Osteocyte (in vitro differentiated cells): ENCODE measurements around the gene CCDC24. TPM values are rescaled to one million over a fixed set of nuclear protein-coding genes. Genes with fewer than 3 reads are reported as not detected.
A peak's percentile ranks its signal among the peaks of the same experiment; 100 is the strongest.

Experiments used
- DNase-seq: peaks from one replicate; pipeline ENCODE4 v3.0.0; 2021; ENCODE audit warnings: mixed read lengths; ENCODE audit not compliant: unreplicated experiment; ENCODE audit errors: extremely low spot score
- H3K27ac Mint-ChIP-seq: one replicate; pipeline ENCODE4 v1.8.0; 2021; ENCODE audit warnings: mild to moderate bottlenecking, mixed read lengths; ENCODE audit not compliant: unreplicated experiment
- H3K27me3 Mint-ChIP-seq: one replicate; pipeline ENCODE4 v1.8.0; 2021; ENCODE audit warnings: mixed read lengths; ENCODE audit not compliant: unreplicated experiment
- H3K36me3 Mint-ChIP-seq: one replicate; pipeline ENCODE4 v1.8.0; 2021; ENCODE audit warnings: mixed read lengths; ENCODE audit not compliant: unreplicated experiment
- H3K4me1 Mint-ChIP-seq: one replicate; pipeline ENCODE4 v1.8.0; 2021; ENCODE audit warnings: mixed read lengths; ENCODE audit not compliant: unreplicated experiment
- H3K4me3 Mint-ChIP-seq: one replicate; pipeline ENCODE4 v1.8.0; 2021; ENCODE audit warnings: mild to moderate bottlenecking, moderate library complexity, mixed read lengths; ENCODE audit not compliant: unreplicated experiment
- H3K9me3 Mint-ChIP-seq: one replicate; pipeline ENCODE4 v1.8.0; 2021; ENCODE audit warnings: mixed read lengths; ENCODE audit not compliant: unreplicated experiment
- CTCF ChIP-seq: fragments of 200-600 bp; sonication (generic); IDR thresholded peaks from 2 replicates; pipeline ENCODE4 v1.5.0; 2021; ENCODE audit warnings: antibody characterized with exemption, mild to moderate bottlenecking, moderate library complexity
- total RNA-seq: library from RNA; stranded (reverse); gene quantifications from 2 replicates; pipeline ENCODE4 v1.2.1, GENCODE V29; 2021

The CCDC24 gene
- total RNA-seq, 1 donor from 2014 or later = 5.1 TPM

GRCh38 chr1:43980255-43981134 is 10.9 kb upstream of the CCDC24 start:
- Mint-ChIP-seq H3K27ac (peak overlapping the region; percentile 81), H3K4me3 (peak overlapping the region; percentile 83), H3K9me3 (no peaks in the 10 kb centered on the region), H3K27me3 (no peaks in the 10 kb centered on the region), H3K4me1 (peaks cover 51% of the 10 kb centered on the region), H3K36me3 (peaks cover 17% of the 10 kb centered on the region)
- TF ChIP-seq CTCF = no peak
- no peak for DNase-seq

GRCh38 chr1:43981135-43981491 is 10.3 kb upstream of the CCDC24 start:
- H3K9me3 Mint-ChIP-seq = no peaks in the 10 kb centered on the region
- H3K4me1 Mint-ChIP-seq = peaks cover 46% of the 10 kb centered on the region
- no peak for DNase-seq
- H3K27ac Mint-ChIP-seq = no peak overlapping the region
- H3K36me3 Mint-ChIP-seq = peaks cover 17% of the 10 kb centered on the region
- TF ChIP-seq CTCF = no peak
- no peaks in the 10 kb centered on the region for H3K27me3 Mint-ChIP-seq
- no peak overlapping the region for H3K4me3 Mint-ChIP-seq

GRCh38 chr1:43981636-43982035 is 9.8 kb upstream of the CCDC24 start:
- Mint-ChIP-seq H3K4me1 (peaks cover 43% of the 10 kb centered on the region), H3K9me3 (no peaks in the 10 kb centered on the region), H3K4me3 (no peak overlapping the region), H3K27me3 (no peaks in the 10 kb centered on the region), H3K27ac (no peak overlapping the region), H3K36me3 (peaks cover 19% of the 10 kb centered on the region)
- TF ChIP-seq CTCF = no peak
- DNase-seq = no peak

- no peak for TF ChIP-seq CTCF
- peaks cover 37% of the 10 kb centered on the region for H3K4me1 Mint-ChIP-seq
- no peaks in the 10 kb centered on the region for H3K27me3 Mint-ChIP-seq
- peaks cover 13% of the 10 kb centered on the region for H3K36me3 Mint-ChIP-seq
- H3K4me3 Mint-ChIP-seq = no peak overlapping the region
- DNase-seq = no peak
- no peaks in the 10 kb centered on the region for H3K9me3 Mint-ChIP-seq
- no peak overlapping the region for H3K27ac Mint-ChIP-seq
These were observed 9.2 kb upstream of the CCDC24 start for GRCh38 chr1:43982241-43982640.

- peaks cover 33% of the 10 kb centered on the region for H3K4me1 Mint-ChIP-seq
- H3K27me3 Mint-ChIP-seq = no peaks in the 10 kb centered on the region
- no peaks in the 10 kb centered on the region for H3K9me3 Mint-ChIP-seq
- no peak overlapping the region for H3K4me3 Mint-ChIP-seq
- no peak for TF ChIP-seq CTCF
- DNase-seq = no peak
- H3K27ac Mint-ChIP-seq = no peak overlapping the region
- peaks cover 7% of the 10 kb centered on the region for H3K36me3 Mint-ChIP-seq
These were observed 8.6 kb upstream of the CCDC24 start for GRCh38 chr1:43982808-43983207.
